Stimulated activated CD4-positive, alpha-beta T cell treated with anti-CD3 and anti-CD28 coated beads, Interleukin-1b, Interleukin-23, amount 100 ng/mL, for 1 hour (primary cell): ENCODE results near the gene EYS.
"Not testable (repeated sequence)": the region's sequence is repeated elsewhere in the genome, so short reads cannot be mapped to it uniquely, and the experiment has no call there.

Experiments used
- DNase-seq, 2 donors: peaks; one replicate each; pipeline ENCODE4 v3.0.0-alpha.2; 2020; ENCODE audit warnings: low read depth in 2 of 2

The EYS gene

DNA sequence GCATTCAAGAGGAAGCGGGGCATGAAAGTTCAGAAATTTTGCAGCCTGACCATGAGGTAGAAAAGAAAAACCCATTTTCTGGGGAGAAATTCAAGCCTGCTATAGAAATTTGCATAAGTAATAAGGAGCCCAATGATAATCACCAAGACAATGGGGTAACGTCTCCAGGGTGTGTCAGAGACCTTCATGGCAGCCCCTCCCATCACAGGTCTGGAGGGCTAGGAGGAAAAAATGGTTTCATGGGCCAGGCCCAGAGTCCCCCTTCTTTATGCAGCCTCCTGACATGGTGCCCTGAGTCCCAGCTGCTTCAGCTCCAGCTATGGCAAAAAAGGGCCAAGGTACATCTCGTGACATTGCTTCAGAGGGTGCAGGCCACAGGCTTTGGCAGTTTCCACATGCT, 618.5 kb downstream of the EYS start:
- DNase-seq = no peak

GRCh38 chr6:65081756-65082155, 625.3 kb downstream of the EYS start:
- no peak for DNase-seq

GRCh38 chr6:65075705-65076230, 631.3 kb downstream of the EYS start:
- no peak for DNase-seq

GRCh38 chr6:65072500-65072899, 634.5 kb downstream of the EYS start:
- no peak for DNase-seq

DNA sequence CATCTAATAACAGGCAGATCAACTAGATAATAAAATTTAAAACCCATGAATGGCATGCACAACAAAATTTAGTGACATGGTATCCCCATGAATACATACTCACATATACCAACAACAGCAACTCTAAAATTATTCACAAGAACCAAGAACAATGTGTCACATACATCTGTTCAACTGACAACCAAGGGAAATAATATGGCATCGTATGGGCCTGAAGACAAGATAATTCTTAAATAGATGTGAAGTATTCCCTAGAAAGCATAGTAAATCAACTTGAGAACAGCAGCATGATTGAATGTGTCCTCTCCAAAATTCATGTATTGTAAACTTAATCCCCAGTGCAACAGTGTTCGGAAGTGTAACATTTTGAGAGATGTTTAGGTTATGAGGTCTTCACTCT, 635.5 kb downstream of the EYS start:
- DNase-seq = no peak

GRCh38 chr6:65064844-65065243, 642.2 kb downstream of the EYS start:
- DNase-seq = no peak

GRCh38 chr6:65059568-65059967, 647.5 kb downstream of the EYS start:
- no peak for DNase-seq

- DNase-seq = no peak
These were observed 651.5 kb downstream of the EYS start for GRCh38 chr6:65055545-65055944.

- DNase-seq = no peak
These were observed 654.4 kb downstream of the EYS start for GRCh38 chr6:65052626-65053025.

GRCh38 chr6:65045801-65046200, 661.2 kb downstream of the EYS start:
- no peak for DNase-seq

- DNase-seq = no peak
These were observed 693.0 kb downstream of the EYS start for GRCh38 chr6:65014006-65014405.

GRCh38 chr6:65006788-65007187, 700.2 kb downstream of the EYS start:
- no peak for DNase-seq

DNA sequence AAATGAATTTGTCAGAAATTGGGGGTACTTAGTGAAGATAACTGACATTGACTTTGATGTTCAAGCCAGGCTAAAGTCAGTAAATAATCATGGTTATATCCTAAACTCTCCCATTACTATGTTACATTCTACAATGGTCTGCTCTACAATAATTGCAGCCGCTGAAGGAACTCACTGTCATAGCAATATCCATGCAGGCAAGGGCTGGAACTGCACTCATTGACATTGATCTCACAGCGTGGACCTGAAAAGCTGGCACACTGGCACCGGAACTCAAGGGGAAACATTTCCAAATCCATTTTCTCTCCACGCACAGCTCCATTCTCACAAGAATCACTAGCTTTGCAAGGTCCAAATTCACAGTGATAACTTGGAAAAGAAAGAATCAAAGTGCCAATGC, 702.7 kb downstream of the EYS start:
- DNase-seq = no peak

GRCh38 chr6:65002882-65003281, 704.1 kb downstream of the EYS start:
- DNase-seq = not testable (repeated sequence)

- no peak for DNase-seq
These were observed 706.2 kb downstream of the EYS start for GRCh38 chr6:65000815-65001214.

DNA sequence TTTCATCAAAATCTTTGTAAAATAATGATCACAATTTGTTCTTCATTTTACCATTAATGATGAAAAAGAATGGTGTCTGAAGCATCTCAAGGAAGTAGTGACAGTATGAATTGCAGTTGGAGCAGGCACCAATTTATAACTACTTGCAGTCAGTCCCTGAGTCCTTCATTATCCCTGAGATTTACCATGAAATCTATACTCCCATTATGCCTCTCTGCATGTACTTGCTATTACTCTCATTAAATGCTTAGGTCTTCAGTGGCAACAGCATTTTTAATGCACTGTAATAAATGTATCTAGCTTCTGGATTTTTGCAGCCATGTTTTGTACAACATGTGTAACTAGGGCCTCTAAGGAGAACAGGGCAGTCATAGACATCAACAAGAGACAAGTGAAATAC, 708.8 kb downstream of the EYS start:
- DNase-seq = no peak

- no peak for DNase-seq
These were observed 710.7 kb downstream of the EYS start for GRCh38 chr6:64996301-64996700.

DNA sequence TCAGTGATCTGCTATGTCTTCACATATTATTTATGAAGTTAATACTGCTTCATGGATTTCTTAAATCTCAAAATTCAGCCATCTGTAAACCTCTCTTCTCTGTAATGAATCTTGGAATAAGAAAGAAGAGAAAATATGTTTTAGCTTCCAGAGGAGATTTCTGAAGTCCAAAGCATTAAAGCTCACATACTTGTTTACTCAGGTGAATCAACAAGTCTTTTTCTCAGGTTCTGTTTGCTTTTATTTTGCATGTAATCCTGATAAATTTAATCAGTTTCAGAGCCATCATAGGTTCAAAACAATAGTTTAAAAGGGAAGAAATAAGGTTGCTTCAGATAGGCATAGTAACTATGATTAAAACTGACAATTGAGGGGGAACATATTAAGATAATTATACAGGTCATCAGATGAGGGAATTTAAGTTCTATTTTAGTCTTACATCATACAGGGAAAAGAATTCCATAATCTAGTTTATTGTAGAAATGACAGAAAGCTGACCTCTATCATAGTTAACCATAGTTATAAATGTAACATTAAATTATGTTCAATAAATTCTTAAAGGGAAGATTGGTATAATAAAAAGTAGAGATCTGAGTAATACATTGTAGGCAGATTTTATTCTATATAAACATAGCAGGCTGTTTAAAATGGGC, 716.2 kb downstream of the EYS start:
- no peak for DNase-seq

DNA sequence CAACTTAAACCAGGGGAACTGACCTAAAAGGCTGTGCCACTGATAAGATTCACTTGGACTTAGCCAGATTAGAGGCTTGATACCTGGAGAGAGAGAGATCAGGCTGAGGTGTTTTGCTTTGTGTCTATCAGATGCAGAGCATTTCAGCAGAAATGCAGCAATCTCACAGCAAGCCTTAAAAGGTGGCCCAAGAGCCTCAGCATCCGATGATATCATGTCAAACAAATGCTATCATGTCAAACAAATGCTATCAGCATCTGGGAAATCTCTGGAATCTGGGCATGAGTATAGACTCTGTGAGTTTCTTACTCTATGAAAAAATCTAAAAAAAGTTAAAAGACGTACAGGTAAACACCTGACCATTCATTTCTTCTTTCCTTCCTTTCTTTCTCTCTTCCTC, 718.9 kb downstream of the EYS start:
- DNase-seq = no peak

DNA sequence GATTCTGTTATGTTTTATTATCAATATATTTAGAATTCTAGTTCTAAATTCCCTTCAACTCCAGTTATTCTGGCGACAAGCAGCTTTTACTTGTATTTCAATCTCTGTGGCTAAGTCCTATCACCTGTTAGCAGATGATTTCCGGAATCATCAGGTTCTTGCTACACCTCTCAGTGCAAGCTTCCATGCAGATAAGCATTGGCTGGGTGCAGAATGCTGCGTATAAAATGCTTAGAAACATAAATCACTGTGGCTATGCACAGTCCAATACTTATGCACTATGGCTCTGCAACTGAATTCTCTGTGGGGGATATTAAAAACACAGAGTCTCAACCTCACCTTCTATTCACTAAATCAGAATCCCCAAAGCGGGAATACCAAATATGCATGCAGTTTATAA, 720.0 kb downstream of the EYS start:
- DNase-seq = no peak

GRCh38 chr6:64985726-64986125, 721.3 kb downstream of the EYS start:
- DNase-seq = no peak

DNA sequence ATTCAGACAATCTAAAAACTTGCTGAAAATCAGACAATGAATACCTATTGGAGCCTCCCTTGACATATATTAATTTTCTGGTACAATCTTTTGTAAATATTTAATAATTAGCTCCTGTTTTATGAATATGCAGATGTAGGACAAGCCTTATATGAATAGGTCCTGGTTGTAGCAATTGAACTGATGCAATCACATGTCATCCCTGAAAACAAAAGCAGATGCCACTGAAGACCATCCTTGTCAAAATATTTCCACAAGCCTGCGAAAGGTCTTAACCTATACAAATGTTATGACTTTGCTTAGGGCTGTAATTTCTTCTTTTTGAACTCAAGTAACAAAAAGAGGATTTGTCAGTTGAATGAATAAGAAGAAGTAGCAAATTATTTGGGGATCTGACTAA, 722.1 kb downstream of the EYS start:
- no peak for DNase-seq

- DNase-seq = no peak
These were observed 723.9 kb downstream of the EYS start for GRCh38 chr6:64983089-64983488.

- DNase-seq = no peak
These were observed 733.9 kb downstream of the EYS start for GRCh38 chr6:64973142-64973541.
